NCI-H1105 treated with DMSO at 0.1 percent for 48 hours (cell line): ENCODE data around the gene PNCK.

Source experiments
- DNase-seq: peaks from one replicate; lab custom pipeline; 2025; lab: John Stamatoyannopoulos, UW

PNCK gene

DNA sequence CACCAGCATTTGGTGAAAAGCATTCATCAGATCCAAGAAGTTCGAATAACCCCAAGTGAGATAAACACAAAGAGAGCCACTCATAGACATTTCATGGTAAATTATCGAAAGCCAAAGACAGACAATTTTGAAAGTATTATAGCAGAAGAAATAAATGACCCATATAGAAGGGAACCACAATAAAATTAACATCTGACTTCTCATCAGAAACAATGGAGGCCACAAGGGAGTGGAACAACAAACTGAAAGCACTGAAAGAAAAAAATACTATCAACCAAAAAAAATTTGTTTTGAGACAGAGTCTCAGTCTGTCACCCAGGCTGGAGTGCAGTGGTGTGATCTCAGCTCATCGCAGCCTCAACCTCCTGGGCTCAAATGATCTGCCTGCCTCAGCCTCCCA, 14.3 kb downstream of the PNCK start:
- DNase-seq: no peak

GRCh38 chrX:153657161-153657560, 16.5 kb downstream of the PNCK start:
- DNase-seq: no peak

GRCh38 chrX:153653556-153653955, 20.1 kb downstream of the PNCK start:
- no peak for DNase-seq

DNA sequence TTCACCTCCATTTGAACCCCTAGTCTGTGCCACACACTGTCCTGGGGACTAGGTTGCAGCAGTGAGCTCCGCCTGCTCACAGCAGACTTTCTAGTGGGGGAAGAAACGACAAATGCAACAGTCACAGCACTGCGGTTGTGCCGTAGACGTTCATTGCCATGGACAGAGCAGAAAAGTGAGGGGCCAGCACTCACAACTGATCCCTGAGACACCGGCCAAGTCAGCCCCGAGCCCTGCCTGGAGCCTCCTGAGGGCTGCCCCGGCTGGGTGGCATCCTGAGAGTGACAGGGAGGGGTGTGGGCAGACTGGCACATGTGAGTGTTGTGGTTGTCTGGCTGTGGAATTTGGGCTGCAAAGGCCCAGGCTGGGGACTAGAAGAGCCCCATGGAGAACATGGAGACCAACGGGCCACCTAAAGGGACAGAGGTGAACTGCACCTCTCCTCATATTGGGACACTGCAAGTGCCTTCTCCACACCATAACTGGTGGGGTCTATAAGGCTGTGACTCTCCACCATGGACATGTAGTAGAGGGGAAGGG, 22.0 kb downstream of the PNCK start:
- no peak for DNase-seq

DNA sequence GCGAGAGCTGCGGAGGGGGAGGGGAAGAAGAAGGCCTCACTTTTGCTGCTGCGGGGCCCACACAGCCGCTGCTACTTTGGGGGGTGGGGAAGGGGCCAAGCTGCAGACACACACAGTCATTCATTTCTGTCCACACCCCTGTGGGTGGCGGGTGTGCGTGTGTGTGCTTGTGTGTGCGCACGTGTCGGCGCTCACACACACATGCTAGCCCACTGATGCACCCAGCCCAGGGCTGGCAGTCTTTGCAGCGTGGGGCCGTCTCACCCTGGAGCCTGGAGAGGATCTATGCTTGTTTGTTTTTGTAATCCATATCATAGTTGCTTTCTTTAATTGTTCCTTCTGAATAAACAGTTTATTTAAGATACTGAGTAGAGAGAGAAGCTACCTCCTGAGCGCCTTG, 22.7 kb downstream of the PNCK start:
- no peak for DNase-seq

DNA sequence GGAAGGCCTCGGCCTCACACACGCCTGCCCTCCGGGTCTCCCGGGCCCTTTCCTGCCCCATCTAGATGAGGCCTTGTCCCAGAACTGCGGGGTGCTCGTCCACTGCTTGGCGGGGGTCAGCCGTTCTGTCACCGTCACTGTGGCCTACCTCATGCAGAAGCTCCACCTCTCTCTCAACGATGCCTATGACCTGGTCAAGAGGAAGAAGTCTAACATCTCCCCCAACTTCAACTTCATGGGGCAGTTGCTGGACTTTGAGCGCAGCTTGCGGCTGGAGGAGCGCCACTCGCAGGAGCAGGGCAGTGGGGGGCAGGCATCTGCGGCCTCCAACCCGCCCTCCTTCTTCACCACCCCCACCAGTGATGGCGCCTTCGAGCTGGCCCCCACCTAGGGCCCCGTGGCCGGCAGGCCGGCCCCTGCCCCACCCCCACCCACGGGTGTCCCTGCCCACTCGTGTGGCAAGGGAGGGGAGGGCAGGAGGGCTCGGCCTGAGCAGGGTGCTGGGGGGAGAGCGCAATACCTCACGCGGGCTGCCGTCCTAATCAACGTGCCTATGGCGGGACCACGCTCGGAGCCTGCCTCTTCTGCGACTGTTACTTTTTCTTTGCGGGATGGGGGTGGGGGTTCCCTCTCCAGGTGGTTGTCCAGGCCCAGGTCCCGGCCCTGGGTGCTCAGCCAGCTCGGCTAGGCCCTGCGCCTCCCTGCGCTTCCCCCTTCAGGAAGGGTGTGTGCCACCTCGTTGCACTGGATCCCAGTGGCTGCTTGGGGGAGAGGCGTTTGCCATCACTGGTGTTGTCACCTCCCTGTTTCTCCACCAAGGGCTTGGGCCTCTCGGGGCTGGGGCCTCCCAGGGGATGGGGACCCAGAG, 23.5 kb downstream of the PNCK start:
- DNase-seq: no peak

DNA sequence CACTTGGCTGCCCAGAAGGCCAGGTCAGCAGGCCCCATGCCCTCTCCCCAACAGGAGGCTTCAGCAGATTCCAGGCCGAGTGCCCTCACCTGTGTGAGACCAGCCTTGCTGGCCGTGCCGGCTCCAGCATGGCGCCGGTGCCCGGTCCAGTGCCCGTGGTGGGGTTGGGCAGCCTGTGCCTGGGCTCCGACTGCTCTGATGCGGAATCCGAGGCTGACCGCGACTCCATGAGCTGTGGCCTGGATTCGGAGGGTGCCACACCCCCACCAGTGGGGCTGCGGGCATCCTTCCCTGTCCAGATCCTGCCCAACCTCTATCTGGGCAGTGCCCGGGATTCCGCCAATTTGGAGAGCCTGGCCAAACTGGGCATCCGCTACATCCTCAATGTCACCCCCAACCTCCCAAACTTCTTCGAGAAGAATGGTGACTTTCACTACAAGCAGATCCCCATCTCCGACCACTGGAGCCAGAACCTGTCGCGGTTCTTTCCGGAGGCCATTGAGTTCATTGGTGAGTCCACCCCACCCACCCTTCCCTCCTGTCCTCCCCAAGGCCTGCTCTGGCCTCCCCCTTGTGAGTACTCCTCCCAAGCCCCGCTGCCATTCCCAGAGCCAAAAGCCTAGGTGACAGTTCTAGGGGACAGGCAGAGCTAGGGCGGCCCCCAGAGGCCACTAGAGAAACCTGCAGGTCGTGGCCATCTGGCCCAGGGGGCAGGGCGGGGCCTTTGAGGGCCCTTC, 24.3 kb downstream of the PNCK start:
- peak; percentile 37 for DNase-seq

DNA sequence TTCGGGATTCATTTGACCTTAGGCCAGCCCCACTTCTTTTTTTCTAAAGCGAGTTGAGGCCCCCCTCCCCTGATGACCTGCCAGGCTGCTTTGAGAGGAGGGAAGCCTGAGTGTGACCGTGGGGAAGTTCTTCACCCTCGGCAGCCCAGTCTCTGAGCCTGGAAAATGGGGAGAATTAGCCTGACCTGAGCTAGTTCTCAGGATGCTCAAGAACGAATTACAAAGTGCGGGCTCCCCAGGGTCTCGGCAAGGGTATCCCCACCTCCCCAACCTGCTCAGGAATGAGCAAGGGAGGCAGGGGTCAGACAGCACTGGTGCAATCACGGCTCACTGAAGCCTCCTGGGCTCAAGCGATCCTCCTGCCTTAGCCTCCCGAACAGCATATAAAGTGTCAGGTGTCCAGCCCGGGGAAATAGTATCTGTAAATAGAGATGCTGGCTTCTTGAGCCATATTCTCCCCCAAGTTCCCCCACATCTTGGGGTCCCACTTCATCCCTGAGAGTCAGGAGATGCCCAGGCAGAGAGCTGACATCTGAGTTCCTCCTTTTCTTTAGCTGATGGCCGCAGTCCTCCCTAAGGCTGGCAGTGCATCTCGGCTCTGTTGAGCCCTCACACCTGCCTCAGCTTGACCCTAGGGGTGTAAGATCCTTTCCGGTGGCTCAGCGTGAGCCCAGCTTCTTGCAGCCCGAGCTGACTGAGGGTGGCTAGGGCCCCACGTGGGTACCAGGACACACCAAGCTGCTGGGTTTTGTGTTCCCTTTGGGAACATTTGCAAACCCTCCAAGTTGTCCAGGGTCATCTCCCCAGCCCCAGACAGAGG, 25.0 kb downstream of the PNCK start:
- no peak for DNase-seq

- DNase-seq: no peak
Measured at GRCh38 chrX:153647461-153648357, 25.9 kb downstream of the PNCK start.

DNA sequence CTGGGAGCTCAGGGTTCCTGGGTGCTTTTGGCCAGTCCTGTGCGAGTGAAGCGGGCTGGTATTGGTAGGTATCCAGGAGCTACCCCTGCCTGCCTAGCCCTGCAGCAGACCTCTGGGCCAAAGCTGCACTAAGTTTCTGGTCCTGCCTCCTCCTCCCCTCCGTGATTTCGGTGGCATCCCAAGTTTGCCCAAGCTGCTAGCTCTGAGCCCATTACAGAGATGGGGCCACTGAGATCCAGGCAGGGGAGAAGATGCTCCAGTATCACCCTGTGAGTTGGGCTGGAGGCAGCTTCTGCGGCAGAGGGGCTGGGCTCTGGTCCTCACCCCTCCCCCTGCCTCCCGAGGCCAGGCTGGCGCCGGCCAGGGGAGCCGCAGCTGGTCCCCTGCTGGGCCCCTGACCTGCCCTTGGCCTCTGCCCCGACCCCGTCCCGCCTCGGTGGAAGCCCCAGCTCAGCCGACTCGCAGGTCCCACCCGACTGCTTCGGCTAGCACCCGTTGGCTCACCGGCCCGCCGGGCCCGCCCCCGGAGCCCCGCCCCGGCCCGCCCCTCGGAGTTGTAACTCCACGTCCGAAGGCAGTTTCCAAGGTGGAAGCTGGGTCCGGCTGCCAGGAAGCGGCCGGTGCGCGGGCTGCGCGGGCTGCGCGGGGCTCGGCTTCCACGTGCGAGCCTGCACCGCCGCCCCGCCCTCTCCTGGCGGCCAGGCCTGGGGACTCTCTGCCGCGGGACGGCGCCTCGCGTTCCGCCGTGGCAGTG, 26.8 kb downstream of the PNCK start, which contains the start of gene DUSP9:
TSS of gene DUSP9 (plus strand) at position 584 of the 754 bp plus-strand sequence. CDS start 751 bp downstream, outside the sequence.
- DNase-seq: no peak

DNA sequence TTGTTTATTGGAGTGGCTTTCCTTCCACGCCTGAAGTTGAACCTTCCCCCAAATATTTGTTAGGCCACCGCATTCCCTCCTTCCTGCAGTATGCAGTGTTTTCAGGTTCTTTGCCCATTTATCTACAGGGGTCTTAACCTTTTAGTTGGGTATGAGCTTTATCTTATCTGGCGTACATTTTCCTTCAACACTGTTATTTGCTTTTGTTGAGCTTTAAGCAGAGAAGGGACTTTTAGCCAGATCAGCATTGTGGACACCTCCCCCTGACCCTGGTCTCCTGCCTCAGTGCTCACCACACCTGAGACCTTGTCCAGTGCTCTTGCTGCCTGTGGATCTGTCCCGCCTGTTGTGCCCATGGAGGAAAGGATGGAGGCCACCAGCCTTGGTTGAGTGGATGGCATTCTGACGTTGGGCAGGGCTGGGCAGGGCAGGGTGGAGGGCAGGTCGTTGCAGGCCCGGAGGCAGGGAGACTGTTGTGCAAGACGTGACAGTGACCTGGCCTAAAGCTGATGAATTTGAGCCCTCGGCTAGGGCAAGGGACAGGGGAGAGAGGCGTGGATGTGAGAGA, 27.6 kb downstream of the PNCK start:
- no peak for DNase-seq

DNA sequence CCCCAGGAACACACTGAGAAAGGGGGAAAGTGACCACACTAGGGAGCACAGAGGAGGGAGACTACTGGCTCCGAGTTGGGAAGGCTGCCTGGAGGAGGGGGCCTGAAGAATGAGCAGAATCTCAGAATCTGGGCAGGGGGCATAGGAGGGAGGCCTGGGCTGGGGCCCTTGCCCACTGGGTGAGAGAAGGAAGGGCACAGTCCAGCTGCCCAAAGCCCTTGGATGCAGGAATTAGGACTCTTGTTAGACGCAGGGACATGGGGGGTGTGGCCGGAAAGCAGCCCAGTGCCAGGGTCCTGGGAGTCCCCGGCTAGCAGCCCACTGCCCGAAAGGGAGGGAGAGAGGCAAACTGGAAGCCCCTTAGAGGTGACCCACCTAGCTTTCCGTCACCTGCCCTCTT, 28.5 kb downstream of the PNCK start:
- DNase-seq: no peak

GRCh38 chrX:153644356-153645125, 29.1 kb downstream of the PNCK start:
- peak; percentile 23 for DNase-seq

DNA sequence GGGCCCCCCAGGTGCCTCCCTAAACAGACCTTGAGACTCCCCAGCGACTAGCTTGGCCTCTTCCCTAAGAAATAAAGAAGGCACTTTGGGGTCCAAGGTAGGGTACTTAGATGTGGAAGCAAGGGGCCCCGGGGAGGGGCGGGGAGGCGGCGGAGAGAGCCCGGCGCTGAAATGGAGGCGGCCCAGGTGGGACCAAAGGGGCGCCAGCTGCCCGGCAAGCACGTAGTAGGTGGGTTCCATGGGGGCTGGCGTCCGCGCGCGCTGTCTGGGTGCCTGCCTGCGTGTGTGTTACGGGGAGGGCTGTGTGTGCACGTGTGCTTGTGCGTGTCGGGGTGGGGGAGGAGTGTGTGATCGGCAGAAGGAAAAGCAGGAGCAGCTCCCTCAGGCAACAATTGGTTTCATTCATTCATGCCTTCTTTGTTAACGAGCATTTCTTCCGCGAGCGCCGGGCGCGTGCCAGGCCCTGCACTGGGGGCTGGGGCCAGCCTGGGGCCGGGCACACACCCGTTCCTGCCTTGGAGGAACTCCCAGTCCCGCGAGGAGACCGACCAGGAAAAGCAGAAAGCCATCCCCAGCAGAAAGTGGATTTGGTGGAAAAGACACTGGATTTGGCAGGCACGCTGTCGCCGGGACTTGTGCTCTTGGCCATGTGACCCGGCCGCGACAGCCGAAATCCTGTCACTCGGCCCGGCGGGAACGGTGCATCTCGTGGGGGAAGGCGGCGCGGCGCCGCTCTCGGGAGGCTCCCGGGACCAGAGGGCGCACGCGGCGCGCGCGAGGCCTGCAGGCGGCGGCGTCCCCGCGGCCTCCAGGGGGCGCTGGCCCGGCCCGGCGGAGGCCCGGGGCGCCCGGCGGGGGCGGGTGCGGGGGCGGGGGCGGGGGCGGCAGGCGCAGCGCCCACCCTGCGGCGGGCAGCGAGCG, 29.9 kb downstream of the PNCK start:
- DNase-seq: peak; percentile 34

- peak; percentile 49 for DNase-seq
Measured at GRCh38 chrX:153642655-153643430, 30.8 kb downstream of the PNCK start.

GRCh38 chrX:153642051-153642654, 31.5 kb downstream of the PNCK start:
- peak; percentile 42 for DNase-seq

DNA sequence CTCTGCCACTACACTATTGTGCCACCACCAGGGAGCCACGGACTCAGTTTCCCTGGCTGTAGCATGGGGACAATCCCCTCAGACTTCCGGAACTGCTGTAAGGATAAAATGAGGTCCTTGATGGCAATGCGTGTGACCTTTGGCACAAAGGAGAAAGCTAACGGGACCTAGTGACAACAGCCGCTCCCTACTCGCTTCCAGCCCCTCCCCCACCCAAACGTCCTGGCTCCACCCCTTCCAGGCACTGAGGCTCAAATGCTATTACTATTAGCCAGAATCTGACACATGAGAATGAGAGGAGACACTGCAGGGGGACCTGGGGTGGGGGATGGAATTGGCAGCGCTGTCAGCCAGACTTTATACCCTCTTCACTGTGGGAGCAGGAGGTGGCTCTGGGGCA, 32.0 kb downstream of the PNCK start:
- peak; percentile 2 for DNase-seq
